GM18517 (cell line): Measurements from ENCODE around the gene NSMCE1.
"Not testable (repeated sequence)": the region's sequence is repeated elsewhere in the genome, so short reads cannot be mapped to it uniquely, and the experiment has no call there.

Experiments used
- ATAC-seq: cut with Tn5 transposase; IDR thresholded peaks from one replicate; pipeline ENCODE4 v1.9.1; 2021; ENCODE audit warnings: mild to moderate bottlenecking, moderate library complexity; ENCODE audit not compliant: unreplicated experiment

NSMCE1 gene

GRCh38 chr16:27220527-27220926 lies 48.0 kb downstream of the NSMCE1 start:
- ATAC-seq = no peak

GRCh38 chr16:27220120-27220519 lies 48.5 kb downstream of the NSMCE1 start:
- no peak for ATAC-seq

GRCh38 chr16:27219161-27219560 lies 49.4 kb downstream of the NSMCE1 start:
- ATAC-seq = no peak

DNA sequence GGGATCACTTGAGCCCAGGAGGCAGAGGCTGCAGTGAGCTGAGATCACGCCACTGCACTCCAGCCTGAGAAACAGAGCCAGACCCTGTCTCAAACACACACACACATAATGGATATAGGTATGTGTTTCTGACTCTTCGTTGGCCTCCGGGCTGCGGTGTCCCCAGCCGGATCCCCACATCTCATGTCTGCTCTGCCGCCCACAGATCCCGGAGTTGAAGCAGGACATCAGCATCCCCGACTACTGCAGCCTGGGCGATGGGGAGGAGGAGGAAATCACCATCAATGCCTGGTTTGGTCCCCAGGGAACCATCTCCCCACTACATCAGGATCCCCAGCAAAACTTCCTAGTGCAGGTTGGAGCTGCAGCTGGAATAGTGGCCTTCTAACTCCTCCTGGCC lies 49.8 kb downstream of the NSMCE1 start:
- ATAC-seq = no peak

DNA sequence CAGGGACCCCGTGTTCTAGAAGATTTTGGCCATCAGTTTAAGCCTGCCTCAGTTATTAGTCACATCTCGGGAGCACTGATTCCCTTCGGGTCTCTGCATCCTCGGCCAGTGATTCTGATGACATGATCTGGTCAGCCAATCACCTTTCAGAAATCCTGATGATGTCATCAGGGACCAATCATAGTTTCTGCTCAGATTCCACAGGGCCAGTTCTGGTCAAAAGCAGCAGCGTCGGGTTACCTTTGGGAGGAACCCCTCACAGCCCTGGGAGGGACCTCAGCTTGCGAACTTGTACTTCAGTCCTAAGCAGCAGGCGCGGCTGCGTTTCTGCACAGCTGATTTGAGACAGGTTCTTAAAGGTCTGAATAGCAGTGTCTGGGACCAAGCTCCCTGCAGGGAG lies 51.3 kb downstream of the NSMCE1 start:
- no peak for ATAC-seq

GRCh38 chr16:27216297-27216885 lies 52.2 kb downstream of the NSMCE1 start:
- ATAC-seq = no peak

DNA sequence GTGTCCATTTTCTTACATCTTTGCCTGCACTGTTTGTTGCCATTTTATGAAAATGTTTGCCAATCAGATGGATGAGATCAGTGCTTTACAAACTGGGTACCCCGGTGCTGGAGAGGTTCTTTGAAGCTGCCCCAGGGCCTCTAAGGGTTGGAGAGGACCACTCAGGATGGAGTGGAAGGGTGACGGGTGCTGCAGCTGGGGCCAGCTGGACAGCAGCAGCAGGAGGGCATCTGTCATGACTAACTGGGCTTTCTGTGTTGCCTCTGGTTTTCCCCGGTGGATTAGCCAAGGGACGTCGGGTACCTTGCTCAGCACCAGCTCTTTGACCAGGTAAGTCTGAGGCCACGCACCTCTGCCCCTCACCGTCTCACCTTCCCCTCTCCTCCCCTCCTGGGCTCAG lies 52.9 kb downstream of the NSMCE1 start:
- no peak for ATAC-seq

DNA sequence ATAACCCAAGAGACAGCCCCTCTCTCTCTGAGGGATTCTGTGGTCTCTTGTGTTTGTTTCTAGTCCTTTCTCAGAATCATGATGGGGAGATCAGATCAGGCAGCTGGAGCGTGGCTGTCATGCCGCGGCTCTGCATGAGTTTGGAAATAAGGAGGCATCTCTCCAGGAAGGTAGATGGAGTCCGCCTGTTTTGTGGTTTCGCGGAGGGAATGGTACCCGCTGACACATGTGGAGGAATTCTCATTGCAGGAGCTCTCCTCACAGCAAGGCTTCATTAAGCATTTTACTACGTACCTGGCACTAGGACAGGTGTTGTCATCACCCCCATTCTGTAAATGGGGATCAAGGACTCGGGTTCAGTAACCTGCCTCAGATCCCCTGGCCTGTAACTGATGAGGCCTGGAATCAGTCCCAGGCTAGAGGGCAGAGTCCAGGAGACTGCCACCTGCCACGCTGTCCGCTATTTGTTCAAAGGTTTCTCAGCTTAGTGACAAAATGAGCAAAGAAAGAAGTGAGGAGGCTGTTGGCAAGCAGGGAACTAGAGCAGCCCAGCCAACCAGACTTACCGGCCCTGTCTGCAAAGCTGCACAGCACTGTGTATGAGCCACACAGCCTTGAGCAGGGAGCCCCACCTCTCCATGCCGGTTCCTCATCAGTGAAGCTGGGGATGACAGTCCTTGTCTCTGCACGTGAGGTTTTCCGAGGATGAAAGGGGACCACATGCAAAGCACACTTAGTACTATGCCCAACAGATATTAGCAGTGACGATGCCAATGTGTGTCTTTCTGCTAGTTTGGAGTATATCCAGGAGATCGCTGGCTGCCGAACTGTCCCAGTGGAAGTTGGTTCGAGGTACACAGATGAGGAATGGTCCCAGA lies 54.2 kb downstream of the NSMCE1 start:
- no peak for ATAC-seq

GRCh38 chr16:27211026-27211425 lies 57.5 kb downstream of the NSMCE1 start:
- ATAC-seq = no peak

DNA sequence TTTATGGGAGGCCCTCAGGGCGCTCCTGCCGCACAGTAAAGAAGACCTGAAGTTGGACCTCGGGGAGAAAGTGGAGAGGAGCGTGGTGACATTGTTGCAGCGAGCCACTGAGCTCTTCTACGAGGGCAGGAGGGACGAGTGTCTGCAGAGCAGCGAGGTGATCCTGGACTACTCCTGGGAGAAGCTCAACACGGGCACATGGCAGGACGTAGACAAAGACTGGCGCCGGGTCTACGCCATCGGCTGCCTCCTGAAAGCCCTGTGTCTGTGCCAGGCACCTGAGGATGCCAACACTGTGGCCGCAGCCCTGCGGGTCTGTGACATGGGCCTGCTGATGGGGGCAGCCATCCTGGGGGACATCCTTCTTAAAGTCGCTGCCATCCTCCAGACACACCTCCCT lies 58.4 kb downstream of the NSMCE1 start:
- ATAC-seq = no peak

DNA sequence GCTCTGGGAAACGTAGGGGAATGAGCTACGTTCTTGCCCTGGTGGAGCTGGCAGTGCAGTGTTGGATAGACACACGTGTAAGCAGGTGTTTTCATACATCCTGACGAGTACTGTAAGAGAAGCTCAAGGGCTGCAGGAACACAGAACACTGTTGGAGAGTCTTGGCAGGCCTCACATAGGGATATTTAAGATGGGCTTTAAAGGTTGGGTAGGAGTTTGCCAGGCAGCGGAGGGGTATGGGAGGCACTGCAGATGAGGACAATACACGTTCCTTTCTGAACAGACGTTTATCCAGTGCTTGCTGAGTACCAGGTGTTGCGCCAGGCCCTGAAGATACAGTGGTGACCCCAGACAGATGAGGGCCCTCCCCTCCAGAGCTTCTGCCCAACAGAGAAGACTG lies 59.0 kb downstream of the NSMCE1 start:
- no peak for ATAC-seq

DNA sequence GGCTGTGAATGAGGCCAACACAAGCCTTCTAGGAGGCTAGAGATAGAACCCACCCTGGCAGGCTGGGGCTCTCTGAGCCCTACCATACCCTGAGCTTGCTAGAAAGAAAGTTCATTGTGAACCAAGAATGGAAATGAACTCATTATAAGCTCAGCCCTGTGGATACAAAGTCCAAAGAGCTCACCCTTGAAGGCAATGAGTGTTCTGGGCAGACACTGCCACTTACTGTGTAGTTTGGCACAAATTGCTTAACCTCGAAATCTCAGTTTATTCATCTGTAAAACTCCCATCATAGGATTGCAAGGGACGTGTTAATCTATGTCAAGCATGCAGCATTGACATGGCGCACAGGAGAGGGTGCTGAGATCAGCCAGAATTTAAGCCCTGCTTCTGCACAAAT lies 59.8 kb downstream of the NSMCE1 start:
- no peak for ATAC-seq

- ATAC-seq = no peak
Observed at GRCh38 chr16:27208081-27208680, 60.4 kb downstream of the NSMCE1 start.

- not testable (repeated sequence) for ATAC-seq
Observed at GRCh38 chr16:27207121-27207520, 61.5 kb downstream of the NSMCE1 start.

DNA sequence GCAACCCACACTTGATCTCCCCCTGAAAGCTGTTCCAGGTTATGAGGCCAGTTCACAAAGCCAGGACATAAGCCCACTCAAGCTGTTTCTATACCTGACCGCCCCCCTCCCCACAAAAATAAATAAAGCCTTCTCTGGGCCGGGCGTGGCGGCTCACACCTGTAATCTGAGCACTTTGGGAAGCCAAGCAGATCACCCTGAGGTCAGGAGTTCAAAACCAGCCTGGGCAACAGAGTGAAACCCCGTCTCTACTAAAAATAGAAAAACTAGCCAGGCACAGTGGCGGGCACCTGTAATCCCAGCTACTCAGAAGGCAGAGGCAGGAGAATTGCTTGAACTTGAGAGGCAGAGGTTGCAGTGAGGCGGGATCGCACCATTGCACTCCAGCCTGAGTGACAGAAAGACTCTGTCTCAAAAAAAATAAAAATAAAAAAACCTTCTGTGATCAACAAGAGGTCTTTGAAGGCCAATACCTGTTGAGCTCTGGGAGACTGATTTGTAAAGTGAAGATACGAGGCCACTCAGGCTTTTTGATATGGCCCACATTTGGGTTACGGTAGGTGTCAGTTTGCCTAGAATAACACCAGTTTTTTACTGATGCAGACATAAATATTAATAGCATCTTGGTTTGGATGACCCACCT lies 63.0 kb downstream of the NSMCE1 start:
- no peak for ATAC-seq

- no peak for ATAC-seq
Observed at GRCh38 chr16:27204312-27204915, 64.2 kb downstream of the NSMCE1 start.

GRCh38 chr16:27203507-27204311 lies 64.9 kb downstream of the NSMCE1 start, which contains the start of gene KDM8:
TSS of gene KDM8 (plus strand) at chr16:27203526. CDS start at chr16:27210124, 6,598 bp downstream.
- peak; percentile 85 for ATAC-seq

DNA sequence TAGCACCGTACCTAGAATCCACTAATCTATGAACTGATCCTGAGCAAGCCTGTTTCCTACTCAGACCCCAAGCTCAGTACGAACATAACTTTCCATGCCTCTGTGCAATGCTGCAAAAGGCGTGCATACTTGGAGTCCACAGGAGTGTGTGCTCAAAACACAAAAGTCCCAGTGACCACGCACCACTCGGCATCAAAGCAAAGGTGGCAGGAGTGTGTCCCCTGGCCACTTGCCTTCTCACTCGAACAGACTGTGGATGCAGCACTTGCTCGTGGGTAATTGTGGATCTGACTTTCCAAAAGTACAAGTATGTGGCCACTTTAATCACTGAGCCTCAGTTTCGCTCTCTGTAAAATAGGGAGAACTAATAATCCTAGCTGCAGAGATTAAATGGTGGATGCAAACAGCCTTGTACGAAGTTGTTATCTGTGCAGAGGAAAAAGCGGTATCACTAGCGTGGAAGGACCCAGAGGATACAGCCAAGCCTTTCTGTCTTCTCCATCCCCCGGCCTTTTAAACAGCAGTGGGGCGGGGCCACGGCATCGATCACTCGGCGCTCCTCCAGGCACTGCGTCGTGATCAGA lies 65.6 kb downstream of the NSMCE1 start:
- ATAC-seq = peak; percentile 52

GRCh38 chr16:27200914-27201313 lies 67.7 kb downstream of the NSMCE1 start:
- not testable (repeated sequence) for ATAC-seq

GRCh38 chr16:27199736-27200135 lies 68.8 kb downstream of the NSMCE1 start:
- peak; percentile 34 for ATAC-seq
